Kidney tubule cell (primary cell): ENCODE measurements around the gene SFTPA2.
"Not testable (repeated sequence)": the region's sequence is repeated elsewhere in the genome, so short reads cannot be mapped to it uniquely, and the experiment has no call there.

Source experiments
- DNase-seq: peaks from one replicate; pipeline ENCODE4 v3.0.0-alpha.2; 2018; ENCODE audit warnings: low spot score

Gene SFTPA2

DNA sequence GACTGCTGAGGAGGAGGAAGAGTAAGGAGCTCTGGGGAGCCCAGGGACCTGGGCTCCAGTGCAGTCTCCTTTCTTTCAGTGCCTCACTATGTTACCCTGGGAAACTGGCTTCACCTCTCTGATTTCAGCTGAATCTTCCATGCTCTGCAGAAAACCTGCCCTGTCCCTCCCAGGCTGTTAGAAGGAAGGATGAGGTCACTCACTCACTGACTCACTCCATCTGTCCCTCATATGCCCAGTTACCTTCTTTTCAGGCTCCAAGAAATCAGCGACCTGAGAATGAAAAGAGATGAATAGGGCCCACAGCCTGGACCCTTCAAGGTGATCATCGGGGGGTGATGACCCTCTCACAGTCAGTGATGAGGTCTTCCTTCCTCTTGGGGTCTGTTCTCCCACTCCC lies 481 bp downstream of the SFTPA2 start:
- peak; percentile 69 for DNase-seq

DNA sequence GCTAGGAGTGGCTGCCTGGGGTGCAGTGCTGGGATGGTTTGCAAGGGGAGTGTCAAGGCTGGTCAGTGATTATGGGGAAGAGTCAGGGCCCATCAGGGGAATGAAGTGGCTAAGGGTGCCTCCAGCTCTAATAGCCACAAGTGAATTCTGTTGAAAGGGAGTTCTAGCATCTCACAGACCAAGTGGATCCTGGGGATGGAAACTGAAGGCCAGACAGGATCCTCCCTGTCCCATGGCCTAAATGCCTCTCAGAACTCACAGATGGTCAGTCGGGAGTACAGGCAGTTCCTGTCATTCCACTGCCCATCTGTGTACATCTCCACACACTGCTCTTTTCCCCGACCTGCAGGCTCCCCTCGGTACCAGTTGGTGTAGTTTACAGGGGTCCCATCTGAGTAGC lies 3.2 kb downstream of the SFTPA2 start:
- not testable (repeated sequence) for DNase-seq

DNA sequence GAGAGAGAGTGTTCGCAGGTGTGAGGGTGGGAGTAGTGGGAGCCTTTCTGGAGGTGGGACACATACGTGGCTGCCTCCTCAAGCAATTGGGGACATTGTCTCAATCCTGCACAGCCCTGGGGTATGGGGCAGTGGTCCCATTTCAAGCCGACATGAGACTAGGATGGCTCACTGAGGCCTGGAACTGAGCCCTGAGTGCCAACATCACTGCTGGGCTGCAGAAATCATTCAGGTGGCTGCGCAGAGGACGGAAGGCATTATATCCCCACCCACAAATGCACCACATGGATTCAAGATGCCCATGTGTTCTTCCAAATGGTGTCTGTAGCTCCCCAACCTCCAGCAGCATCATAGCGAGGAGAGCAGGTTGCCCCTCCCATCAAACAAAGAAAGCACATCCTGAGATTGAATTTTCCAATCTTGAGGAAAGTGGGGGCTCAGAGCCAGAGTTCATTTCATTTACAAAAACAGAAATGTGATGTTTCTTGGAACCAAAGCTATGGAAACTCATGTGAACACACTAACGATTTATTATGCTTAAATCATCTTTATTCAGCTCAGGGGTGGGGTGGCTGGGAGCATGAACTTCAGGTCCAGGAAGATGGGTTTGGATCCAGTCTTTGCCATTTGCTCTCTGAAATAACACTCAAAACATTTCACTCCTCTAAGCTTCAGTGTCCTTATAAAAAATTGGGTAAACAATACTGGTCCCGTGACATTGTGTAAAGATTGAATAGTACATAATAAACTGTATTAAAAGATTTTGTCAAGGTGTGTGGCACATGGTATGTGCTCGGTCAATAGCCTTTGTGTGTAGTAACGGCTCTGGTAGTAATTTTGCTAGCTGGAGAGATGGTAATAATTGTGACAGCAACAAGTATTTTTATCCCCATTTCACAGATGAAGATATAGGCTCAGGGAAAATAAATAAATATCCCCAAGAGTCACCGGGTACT lies 4.6 kb downstream of the SFTPA2 start:
- no peak for DNase-seq

DNA sequence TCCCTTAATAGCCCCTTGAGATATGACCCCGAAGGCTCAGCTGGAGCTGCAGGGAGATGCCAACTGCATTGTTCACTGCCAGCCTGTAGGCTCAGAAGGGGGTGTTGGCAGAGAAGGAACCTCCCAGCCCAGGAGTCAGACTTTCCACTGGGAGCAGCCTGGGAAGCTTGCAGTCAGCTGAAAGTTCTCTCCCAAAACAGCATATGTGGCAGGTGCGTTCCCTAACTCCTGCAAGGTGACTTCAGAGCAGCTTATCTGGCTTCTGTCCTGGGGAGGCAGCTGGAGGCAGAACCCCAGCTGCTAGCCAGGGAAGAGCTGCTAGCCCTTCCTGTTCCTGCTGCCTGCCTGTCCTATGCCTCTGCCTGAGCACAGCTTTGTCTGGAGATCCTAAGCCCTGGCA lies 8.1 kb downstream of the SFTPA2 start:
- no peak for DNase-seq

DNA sequence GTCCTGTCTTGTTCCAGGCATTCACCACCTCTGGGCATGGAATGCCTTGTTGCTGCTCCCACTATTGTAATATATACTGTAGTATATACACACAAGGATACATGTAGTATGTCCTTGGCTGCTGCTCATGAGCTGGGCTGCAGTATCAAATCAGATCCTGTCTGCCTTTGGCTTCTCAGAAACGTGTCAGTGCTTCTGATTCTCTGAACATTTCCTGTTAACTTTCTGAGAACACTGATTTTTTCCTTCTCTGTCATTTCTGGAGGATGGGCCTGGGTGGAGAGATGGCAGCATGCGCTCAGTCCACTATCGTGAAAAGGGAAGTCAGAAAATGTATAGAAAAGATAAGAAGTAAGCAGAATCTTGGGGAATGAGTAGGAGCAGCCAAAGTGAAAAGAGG lies 12.2 kb downstream of the SFTPA2 start:
- DNase-seq = no peak

DNA sequence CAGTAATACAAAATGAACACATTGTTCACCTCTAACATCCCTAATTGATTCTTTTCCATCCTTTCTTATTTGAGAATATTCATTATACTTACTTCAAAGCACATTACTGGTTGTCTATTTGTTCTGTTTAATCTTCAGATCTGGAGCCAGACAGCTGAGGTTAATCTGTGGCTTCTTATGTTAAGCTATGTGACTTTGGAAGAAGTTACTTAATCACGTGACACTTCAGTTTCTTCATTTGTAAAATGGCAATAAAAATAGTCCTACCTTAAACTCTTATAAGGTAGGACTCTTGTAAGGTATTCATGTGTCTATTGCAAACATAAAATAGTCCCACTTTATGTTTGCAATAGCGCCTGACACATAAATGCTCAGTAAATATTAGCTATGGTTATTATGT lies 13.1 kb downstream of the SFTPA2 start:
- not testable (repeated sequence) for DNase-seq

DNA sequence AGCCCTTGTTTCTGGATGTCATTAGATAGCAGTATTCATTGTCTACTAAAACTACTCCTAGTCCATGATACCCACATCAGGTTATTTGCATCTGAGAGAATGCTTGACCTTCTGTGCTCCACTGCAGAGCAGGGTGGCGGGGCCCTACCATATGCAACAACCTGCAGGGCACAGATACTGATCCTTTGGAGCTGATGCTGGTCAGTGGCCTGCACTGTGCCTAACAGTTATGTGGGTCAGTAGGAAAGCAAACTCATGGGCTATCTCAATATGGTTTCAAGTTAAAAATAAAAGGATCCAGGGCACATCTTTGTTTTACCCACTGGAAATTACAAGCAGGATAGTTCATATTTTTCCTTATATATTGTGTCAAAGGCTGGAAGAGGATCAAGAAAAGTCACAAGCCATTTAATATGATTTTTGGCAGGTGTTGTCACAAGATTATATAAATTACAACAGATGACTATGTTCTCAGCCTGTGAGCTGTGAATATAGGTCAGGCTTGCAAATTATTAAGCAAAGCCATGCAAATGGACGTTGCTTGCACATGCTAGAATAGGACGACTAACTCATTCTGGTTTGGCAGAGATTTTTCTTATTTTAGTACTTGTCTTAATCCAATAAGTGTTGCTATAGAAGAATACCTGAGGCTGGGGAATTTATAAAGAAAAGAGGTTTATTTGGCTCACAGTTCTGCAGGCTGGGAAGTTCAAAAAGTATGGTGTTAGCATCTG lies 15.1 kb downstream of the SFTPA2 start:
- not testable (repeated sequence) for DNase-seq

DNA sequence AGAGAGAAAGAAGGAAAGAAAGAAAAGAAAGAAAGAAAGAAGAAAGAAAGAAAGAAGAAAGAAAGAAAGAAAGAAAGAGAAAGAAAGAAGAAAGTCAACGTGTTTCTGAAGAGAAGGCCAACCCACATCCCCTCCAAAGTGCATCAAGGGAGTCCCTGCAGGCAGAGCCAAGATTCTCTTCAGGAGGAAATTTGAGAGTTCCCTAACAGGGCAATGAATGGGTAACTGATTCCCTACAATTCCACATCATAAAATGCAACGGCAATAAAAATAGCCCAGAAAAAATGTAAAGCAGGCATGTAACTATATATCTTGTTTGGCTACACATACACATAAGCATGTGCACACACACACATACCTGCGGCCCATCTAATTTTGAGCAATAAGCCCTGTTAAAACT lies 15.8 kb downstream of the SFTPA2 start:
- not testable (repeated sequence) for DNase-seq

DNA sequence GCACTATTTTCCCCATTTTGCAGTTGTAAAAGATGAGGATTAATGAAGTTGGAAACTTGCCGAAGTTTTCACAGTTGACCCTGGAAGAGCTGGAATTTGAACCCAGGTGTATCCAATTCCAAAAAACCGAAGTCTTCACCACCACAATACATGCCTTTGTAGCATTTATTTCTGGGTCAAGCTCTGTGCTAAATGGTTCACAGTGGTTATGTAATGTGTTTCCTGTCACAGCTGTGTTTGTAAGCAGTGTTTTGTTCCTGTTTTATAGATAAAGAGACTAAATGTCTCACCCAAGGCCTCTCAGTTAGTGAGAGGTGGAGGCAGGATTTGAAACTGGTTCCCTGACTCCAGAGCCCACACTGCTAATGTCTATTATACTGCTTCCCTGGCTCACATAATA lies 17.6 kb downstream of the SFTPA2 start:
- no peak for DNase-seq

DNA sequence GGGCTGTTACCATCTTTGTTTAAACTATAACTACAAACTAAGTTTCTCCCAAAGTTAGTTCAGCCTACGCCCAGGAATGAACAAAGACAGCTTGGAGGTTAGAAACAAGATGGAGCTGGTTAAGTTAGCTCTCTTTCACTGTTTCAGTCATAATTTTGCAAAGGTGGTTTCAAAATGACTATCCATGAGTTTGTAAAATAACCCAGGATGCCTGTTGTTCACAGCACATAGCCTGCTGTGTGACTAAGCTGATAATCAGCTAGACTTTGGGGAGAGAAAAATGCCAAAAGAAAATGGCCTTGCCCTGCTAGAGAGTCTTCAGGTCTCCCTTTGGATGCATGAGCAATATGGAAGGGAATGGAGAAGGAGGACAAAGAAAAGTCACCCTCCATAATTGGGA lies 19.3 kb downstream of the SFTPA2 start:
- not testable (repeated sequence) for DNase-seq

DNA sequence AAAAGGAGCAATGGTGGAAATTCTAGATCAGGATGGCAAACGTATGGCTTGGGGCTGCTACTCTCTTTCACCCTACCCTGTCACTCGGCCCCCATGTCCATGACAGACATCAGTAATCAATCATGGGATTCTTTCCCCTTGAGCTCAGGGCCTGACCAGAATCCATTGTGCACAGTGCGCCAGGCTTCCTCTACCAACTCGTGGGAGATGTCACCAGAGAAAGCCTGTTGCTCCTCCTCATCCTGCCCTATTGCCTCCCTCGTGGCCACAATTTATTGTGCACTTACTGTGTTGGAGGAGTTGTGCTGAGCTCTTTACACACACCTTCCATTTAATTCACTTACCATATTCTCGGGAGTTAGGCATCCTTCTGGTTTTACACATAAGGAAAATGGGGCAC lies 21.9 kb downstream of the SFTPA2 start:
- not testable (repeated sequence) for DNase-seq

DNA sequence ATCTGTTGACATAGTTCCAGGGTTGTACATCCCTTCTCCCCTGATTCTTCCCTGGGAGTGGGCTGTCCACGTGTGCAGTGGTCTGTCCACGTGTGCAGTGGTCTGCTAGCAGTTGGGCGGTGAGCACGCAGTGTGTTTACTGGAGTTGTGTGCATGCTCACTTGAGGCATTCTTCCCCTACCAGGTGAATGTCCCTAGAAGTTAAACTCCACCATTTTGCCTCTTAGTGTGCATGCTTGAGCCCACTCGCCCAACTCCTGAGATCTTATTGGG lies 26.4 kb downstream of the SFTPA2 start:
- not testable (repeated sequence) for DNase-seq

DNA sequence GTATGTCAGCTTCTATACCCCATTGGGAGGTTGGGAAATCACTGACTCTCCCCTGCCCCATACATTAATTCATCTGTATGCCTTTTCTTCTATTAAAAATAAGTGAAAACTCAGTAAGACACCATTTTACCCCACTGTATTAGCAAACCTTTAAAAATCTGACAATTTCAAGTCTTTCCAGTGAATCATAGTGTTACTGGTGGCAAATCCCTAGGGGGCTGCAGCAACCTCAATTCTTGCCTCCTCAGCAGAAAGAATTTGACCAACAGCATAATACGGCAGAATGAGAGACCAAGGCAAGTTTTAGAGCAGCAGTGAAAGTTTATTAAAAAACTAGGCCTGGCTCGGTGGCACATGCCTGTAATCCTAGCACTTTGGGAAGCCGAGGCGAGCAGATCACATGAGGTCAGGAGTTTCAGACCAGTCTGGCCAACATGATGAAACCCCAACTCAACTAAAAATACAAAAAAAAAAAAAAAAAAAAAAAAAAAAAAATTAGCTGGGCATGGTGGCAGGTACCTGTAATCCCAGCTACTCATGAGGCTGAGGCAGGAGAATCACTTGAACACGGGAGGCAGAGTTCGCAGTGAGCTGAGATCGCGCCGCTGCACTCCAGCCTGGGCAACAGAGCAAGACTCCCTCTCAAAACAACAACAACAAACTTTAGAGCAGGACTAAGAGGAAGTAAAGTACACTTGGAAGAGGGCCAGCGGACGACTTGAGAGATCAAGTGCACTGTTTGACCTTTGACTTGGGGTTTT lies 26.9 kb downstream of the SFTPA2 start:
- not testable (repeated sequence) for DNase-seq

DNA sequence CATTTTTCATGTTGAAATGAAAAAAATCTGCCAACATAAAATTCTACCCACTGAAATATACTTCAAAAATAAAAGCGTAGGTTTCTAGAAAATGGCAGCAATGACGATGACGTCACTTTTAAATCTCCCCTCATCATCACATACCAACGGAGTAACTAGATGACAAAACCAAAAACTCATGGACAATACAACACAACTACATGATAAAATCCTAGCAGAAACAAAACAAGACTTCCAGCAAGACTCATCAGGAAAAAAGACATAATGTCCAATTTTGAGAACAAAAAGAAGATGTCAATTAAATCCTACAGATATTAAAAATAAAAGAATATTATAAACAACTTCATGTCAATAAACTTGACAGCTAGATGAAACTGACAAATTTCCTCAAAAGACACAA lies 31.9 kb downstream of the SFTPA2 start:
- DNase-seq = not testable (repeated sequence)

DNA sequence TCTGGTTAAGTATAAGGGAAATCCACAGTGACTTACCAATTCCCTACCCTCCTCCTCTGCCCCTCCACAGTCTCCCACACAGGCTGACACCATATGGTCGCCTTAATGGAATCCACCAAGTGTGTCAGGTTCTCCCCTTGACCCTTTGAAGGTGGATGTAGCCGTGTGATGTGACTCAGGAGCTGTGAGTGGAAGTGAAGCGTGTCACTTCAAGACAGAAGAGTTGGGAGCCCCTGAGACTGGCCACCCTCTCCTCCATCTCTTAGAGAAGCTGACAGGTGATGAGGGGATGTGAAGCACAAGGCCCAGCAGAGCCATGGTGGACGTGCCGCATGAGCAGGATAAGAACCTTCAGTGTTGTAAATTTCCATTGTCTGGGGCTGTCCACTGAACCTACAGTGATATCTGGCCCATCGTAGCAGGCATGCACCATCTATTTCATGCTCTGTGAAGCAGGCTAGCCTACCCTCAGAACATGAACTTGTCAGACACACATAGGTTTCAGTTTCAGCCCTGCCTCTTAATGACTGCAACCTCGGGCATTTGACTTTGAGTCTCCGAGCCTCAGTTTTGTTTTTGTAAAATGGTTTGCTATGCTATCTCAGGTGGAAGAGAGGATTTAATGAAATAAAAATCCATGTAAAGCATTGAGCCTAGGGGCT lies 35.0 kb downstream of the SFTPA2 start:
- DNase-seq = not testable (repeated sequence)

DNA sequence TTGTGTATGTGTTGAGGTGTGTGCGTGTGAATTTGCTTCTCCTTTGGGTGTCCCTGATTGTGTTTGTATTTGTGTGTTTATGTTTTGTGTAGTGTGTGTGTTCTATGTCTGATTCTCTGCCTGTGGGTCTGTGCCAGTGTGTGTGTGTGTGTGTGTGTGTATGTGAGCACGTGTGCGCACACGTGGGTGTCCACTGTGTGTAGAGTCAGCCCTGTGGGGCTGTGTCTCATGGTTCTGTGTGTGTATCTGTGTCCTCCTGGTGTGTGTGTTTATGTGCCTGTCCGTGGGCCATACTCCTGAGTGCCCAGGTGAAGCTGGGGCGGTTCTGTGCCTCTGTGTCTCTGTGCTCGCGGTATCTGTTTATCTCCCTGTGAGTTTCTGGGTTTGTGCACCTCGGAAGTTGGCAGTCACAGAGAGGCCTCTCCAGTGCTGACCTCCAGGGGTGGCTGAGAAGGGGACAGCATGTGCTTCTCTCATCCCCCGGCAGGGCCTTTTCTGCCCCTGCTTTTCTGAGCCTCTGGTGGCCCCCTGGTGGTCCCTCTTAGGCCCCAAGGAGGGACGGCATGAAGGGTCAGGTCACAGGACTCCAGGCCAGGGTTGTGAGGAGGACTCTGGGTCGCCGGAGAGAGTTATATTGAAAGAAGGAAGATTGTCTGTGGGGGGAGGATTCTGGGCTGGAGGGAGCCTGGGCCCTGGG lies 36.9 kb downstream of the SFTPA2 start:
- not testable (repeated sequence) for DNase-seq

DNA sequence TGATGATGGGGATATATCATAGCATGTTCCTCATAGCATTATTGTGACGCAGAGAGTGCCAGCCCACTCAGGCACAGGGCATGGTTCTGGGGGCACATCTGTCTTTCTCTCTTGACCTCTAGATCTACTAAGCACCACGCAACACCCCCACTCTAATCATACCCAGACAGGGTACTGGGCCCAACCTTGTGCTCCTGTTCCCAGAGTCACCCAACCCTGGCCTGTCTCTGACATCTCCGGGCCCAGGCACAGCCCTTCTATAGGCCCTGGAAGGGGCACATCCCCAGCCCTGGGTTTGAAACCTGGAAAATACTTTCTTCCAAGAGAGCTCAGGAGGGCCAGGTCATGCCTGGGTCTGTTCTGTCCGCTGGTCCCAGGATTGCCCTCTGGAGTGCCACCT lies 37.7 kb downstream of the SFTPA2 start:
- not testable (repeated sequence) for DNase-seq

DNA sequence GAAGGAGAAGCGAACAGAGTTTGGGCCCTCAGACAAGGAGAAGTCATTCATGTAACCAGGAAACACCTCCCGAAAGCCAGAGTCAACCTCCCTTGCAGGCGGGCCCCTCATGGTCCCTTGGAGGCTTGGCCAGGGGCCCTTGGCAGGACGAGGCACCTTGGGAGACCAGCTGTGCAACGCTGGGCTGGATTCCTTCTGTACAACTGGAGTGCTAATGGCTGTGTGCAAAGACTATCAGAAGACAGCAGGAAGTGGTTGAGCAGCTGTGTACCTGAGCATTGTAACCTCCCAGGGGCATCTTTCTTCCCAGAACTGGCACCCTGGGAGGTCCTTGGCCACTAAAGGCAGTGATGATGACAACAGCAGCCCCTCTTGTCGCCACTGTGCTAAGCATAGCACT lies 38.5 kb downstream of the SFTPA2 start:
- DNase-seq = not testable (repeated sequence)

DNA sequence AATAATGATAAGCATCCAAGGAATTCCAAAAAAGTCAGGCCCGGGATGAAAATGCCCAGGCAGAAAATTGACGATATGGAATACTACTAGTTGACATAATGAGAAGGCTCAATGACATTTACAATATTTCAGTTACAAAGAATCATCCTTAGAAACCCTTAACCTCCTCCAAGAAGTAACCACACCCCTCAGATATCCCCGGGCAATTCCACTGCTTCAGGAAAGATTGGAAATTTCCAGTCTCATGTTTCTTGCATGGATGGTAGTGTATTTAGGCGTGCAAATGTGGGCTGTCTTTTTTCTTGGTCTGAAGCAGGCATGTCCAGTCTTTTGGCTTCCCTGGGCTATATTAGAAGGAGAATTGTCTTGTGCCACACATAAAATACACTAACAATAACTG lies 42.6 kb downstream of the SFTPA2 start:
- not testable (repeated sequence) for DNase-seq

DNA sequence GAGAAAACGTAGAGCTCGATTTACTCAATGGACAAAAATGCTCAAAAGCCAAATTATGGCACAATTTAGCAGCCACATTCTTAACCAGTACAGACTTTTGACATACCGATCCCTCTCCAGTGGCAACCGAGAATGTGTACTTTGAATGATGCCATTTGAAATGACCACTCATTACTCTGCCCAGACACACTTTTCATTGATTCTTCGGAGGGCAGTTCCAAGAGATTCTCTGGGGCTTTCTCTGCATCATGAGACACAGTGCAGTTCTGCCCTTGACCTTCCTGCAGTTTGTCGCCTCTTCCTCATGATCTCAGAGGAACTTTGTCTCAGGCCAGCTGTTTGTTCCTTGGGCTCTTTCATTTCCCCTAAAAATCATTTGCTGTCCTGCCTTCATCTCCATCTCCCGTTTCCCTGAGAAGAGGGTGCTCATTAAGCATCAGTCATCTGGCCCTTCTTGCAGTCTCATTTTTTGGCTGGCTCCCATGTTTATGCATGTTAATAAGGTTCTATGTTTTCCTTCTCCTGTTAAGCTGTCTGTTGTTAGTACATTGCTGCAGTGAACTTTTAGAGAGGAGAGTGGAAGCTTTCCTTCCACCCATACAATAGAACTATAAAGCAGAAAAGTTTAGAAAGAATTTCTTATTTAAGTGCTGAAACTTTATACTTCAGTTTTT lies 43.5 kb downstream of the SFTPA2 start:
- DNase-seq = peak; percentile 0
